Nucleus accumbens (tissue), 56 donors: ENCODE data around the gene HRG.
"Not testable (repeated sequence)": the region's sequence is repeated elsewhere in the genome, so short reads cannot be mapped to it uniquely, and the experiment has no call there.

ENCODE experiments used
- DNase-seq, 56 donors: peaks; one replicate each; lab custom pipeline; 2025; lab: John Stamatoyannopoulos, UW

HRG gene

DNA sequence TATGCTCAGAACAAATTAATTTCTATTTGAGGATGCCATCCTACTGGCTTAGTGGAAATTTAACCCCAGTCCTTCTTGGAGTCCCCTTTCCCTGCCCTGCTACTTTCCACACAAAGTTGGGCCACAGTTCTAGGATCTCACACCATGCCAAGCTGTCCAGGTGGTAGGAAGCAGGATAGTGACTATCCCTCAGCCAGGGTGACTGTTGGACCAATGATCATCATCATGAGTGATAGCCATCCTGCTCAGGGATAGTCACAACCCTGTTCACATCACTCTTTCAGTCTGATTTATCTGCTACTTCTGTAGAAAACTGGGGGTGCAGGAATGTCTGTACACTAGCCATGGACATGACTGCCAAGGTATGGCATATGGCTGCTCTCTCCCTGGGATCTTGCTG lies 12.8 kb downstream of the HRG start:
- no peak for DNase-seq

- no peak for DNase-seq
Observed at GRCh38 chr3:186679151-186679550, 13.3 kb downstream of the HRG start.

DNA sequence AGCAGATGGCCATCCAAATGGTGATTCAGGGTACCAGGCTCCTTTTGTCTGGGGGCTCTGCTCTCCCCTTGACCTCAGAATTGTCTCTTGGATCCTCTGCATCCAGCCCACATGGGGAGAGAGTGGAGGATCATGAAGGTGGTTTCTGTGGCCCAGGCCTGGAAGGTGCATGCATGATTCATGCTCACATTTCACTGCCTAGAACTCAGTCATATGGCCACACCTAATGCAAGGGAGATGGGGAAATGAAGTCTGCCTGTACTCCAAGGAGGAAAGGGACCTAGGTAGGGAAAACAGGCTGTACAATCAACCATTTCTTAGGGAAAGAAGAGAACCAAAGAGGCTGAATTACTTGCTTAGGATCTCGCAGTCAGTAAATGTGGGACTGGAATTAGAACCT lies 15.1 kb downstream of the HRG start:
- DNase-seq: no peak

GRCh38 chr3:186682812-186683211 lies 17.0 kb downstream of the HRG start:
- no peak for DNase-seq

- no peak for DNase-seq
Observed at GRCh38 chr3:186683979-186684378, 18.2 kb downstream of the HRG start.

GRCh38 chr3:186686475-186686874 lies 20.7 kb downstream of the HRG start:
- DNase-seq: not testable (repeated sequence)

- DNase-seq: no peak
Observed at GRCh38 chr3:186687120-186687651, 21.4 kb downstream of the HRG start.

GRCh38 chr3:186690304-186690703 lies 24.5 kb downstream of the HRG start:
- not testable (repeated sequence) for DNase-seq

- DNase-seq: no peak
Observed at GRCh38 chr3:186691676-186692075, 25.9 kb downstream of the HRG start.

- DNase-seq: no peak
Observed at GRCh38 chr3:186693843-186694242, 28.0 kb downstream of the HRG start.

- no peak for DNase-seq
Observed at GRCh38 chr3:186694288-186695032, 28.6 kb downstream of the HRG start.

DNA sequence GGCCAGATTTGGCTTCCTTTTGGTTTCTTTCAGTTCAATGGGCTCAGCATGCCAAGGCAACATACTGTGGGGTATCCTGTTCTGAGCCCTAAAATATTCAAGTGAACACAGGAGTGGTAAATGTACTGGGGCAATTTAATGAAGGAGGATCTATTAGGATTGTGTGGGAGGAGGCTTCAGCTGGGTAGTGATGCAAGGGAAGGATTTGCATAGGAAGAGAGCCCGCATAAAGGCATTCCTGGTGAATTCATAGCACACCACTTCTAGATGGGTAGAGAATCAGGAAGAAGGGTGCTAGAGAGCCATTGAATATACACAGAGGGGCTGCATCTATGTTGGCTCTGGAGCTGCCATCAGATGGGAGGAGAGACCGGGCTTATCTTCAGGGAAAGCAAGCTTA lies 30.7 kb downstream of the HRG start:
- DNase-seq: no peak

- DNase-seq: no peak
Observed at GRCh38 chr3:186697510-186697909, 31.7 kb downstream of the HRG start.

GRCh38 chr3:186700267-186700666 lies 34.5 kb downstream of the HRG start:
- no peak for DNase-seq

DNA sequence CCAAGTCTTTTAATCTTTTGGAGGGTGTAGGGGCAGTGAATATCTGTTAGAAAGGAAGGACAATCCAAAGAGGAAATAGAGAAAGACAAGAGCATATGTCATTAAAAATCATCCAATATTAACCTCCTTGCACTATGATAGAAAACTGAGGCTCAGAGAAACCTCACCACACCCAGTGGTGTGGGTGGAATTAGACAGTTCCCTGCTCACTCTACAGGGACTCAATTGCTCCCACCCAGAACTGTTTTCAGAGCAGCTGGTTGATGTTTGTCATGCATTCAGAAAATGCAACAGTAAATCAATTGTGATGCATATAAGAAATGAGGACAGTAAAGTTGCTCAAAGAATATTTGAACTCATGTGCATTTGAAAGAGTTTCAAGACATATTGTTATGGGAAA lies 36.6 kb downstream of the HRG start:
- not testable (repeated sequence) for DNase-seq

DNA sequence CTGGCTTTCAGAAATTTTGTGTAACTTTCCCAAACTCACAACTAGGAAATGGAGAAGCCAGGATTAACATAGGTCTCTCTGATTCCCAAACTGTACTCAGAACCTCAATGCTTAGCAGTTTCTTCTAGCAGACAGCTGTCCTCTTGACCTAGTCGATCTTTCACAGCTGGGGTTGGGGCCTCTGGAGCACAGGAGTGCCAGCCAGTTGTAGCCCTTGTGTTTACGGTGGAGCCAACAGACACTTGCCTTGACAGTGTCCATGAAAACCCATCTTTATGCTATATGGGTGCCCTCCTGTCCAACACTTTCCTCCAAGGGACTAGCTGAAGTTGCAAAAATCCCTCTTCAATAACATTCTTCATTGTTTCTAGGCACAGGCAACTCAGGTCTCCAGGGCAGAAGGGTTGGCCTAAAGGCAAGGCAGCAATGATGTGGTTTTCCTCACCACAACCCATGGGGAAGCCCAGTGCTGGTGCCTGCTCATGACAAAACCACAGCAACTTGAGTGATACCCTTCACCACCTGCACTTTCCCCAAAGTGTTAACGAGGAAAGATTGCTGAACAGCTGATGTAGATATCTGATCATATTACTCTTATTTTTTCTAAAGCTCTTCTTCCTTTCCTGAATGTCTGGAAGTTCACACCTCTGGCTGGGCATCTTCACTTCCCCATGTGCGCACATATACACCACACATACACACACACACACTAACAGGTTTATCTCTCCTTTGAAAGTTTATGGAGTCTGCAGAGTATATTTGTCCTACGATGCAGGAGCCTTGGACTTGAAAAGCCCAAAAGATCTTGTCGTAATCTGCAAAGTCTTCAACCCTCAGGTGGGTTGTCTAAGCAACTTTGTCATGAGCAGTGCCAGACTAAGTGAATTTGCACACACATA lies 40.3 kb downstream of the HRG start:
- no peak for DNase-seq

DNA sequence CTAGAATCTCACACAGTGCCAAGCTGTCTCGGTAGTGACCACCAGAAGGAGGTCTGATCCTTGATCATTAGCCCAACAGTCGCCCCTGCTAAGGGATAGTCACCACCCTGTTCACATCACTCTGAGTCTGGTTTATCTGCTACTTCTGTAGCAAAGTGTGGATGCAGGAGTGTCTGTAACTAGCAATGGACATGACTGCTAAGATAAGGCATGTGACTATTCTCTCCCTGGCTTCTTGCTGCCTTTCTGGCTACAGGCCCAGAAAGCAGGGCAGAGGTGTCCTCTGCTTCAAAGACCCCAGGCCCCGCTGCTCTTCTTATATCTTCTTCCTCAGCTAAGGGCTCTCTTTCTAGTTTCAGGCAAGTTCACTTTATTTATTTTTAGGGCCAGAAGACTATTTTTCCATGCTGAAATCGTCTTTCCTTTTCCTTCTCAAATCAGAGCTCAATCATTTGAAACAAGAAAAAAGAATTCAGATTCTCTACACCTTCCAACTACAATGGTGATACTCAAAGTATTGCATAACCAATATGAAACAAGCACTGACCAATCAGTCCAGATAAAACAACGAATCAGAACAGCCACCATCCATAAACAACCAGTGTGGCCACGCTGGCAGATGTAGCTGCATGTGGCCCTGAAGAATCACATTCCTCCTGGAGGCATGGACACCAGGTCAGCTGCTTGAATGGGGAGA lies 43.3 kb downstream of the HRG start:
- DNase-seq: no peak

GRCh38 chr3:186710694-186711093 lies 44.9 kb downstream of the HRG start:
- not testable (repeated sequence) for DNase-seq

GRCh38 chr3:186713499-186713898 lies 47.7 kb downstream of the HRG start:
- no peak for DNase-seq

DNA sequence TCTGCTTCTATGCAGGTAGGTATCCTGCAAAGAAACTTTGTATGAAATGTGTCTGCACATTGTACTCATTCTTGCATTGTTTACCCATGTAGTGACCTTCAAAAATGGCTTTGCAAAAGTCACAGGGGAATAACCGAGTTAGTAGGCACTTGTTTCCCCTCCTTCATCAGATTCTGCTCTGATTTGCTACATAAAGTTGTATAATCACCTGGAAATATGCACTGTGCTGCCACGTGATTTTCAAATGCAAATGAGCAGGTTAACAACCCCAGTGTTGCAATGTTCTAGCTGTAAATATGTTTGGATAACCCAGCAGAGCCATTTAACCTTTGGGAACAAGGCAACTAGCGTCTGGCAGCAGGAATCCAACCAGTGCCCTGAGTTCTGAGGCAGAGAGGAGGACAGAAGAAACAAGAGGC lies 51.2 kb downstream of the HRG start, which contains the start of gene KNG1:
KNG1 (plus strand) TSS at position 321 of the 419 bp plus-strand sequence. CDS start 184 bp downstream, outside the sequence.
- DNase-seq: no peak
